PC-3 (cell line): ENCODE data around the gene ALG14.

Experiments
- EZH2 ChIP-seq: fragments of 300-600 bp; sonication (generic); IDR thresholded peaks from one replicate; pipeline ENCODE4 v1.6.1; 2017; ENCODE audit warnings: antibody characterized with exemption, mild to moderate bottlenecking, low read length; ENCODE audit not compliant: unreplicated experiment
- TF ChIP-seq, protein P1 (sequence below): fragments of 300-600 bp; sonication (generic); conservative IDR thresholded peaks from 2 replicates; pipeline ENCODE4 v1.5.1; 2017; ENCODE audit warnings: antibody characterized with exemption, low read depth, mild to moderate bottlenecking, low read length

GRCh38 chr1:95002540-95003432 lies 70.0 kb downstream of the ALG14 start:
- TF ChIP-seq, protein P1, sequence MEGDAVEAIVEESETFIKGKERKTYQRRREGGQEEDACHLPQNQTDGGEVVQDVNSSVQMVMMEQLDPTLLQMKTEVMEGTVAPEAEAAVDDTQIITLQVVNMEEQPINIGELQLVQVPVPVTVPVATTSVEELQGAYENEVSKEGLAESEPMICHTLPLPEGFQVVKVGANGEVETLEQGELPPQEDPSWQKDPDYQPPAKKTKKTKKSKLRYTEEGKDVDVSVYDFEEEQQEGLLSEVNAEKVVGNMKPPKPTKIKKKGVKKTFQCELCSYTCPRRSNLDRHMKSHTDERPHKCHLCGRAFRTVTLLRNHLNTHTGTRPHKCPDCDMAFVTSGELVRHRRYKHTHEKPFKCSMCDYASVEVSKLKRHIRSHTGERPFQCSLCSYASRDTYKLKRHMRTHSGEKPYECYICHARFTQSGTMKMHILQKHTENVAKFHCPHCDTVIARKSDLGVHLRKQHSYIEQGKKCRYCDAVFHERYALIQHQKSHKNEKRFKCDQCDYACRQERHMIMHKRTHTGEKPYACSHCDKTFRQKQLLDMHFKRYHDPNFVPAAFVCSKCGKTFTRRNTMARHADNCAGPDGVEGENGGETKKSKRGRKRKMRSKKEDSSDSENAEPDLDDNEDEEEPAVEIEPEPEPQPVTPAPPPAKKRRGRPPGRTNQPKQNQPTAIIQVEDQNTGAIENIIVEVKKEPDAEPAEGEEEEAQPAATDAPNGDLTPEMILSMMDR = no peak
- TF ChIP-seq EZH2 = no peak
